PC-3 (cell line): ENCODE measurements around the gene KIAA1614. TPM values are rescaled to one million over a fixed set of nuclear protein-coding genes. Genes with fewer than 3 reads are reported as not detected.

ENCODE experiments used
- ATAC-seq: fragments of 200-7000 bp; cut with Tn5 transposase; 2 replicates; pipeline ENCODE4 v1.9.1; 2020; ENCODE audit warnings: mild to moderate bottlenecking, moderate library complexity
- BruUV-seq: library from RNA; stranded (reverse); fragments of 400-500 nt; replicated peaks from 2 replicates; lab custom pipeline; 2021; lab: Mats Ljungman, UMichigan
- CTCF ChIA-PET: fragments of 300-600 bp; sonication (Branson Sonifier 250); formaldehyde crosslinking; loops from one replicate; lab custom pipeline; 2022; ENCODE audit warnings: antibody characterized with exemption; lab: Charles Lee
- POLR2A ChIA-PET: fragments of 300-600 bp; sonication (Branson Sonifier 250); formaldehyde crosslinking; loops from one replicate; lab custom pipeline; 2022; ENCODE audit warnings: antibody characterized with exemption; ENCODE audit not compliant: unreplicated experiment; lab: Charles Lee
- DNase-seq: peaks from one replicate; pipeline ENCODE4 v3.0.0-alpha.2; 2015
- H2AFZ ChIP-seq: fragments of 300-600 bp; sonication (generic); 2 replicates; pipeline ENCODE4 v1.6.0; 2016; ENCODE audit warnings: antibody characterized with exemption, low read length
- H3F3A ChIP-seq: fragments of 300-600 bp; sonication (generic); one replicate; pipeline ENCODE4 v1.6.0; 2017; ENCODE audit warnings: antibody characterized with exemption, low read length, control low read depth, mild to moderate bottlenecking; ENCODE audit not compliant: unreplicated experiment
- H3K27ac ChIP-seq: fragments of 300-600 bp; sonication (generic); 2 replicates; pipeline ENCODE4 v1.5.1; 2016; ENCODE audit warnings: mild to moderate bottlenecking, low read length
- H3K27me3 ChIP-seq: fragments of 300-600 bp; sonication (generic); 2 replicates; pipeline ENCODE4 v1.6.1; 2016; ENCODE audit warnings: low read length, mixed read lengths
- H3K36me3 ChIP-seq: fragments of 300-600 bp; sonication (generic); 2 replicates; pipeline ENCODE4 v1.6.1; 2016; ENCODE audit warnings: low read depth, mixed run types, low read length, mixed read lengths
- H3K4me1 ChIP-seq: fragments of 300-600 bp; sonication (generic); 2 replicates; pipeline ENCODE4 v1.5.1; 2016; ENCODE audit warnings: low read length; ENCODE audit not compliant: insufficient read depth
- H3K4me2 ChIP-seq: fragments of 300-600 bp; sonication (generic); 2 replicates; pipeline ENCODE4 v1.6.0; 2016; ENCODE audit warnings: low read length
- H3K4me3 ChIP-seq: fragments of 300-600 bp; sonication (generic); 2 replicates; pipeline ENCODE4 v1.5.1; 2016; ENCODE audit warnings: mild to moderate bottlenecking, low read length, mixed read lengths
- H3K79me2 ChIP-seq: fragments of 300-600 bp; sonication (generic); 2 replicates; pipeline ENCODE4 v1.6.1; 2017; ENCODE audit warnings: low read length, mixed read lengths
- H3K9ac ChIP-seq: fragments of 300-600 bp; sonication (generic); 2 replicates; pipeline ENCODE4 v1.6.0; 2016; ENCODE audit warnings: mild to moderate bottlenecking, low read length
- H3K9me2 ChIP-seq: fragments of 300-600 bp; sonication (generic); replicated peaks from 2 replicates; pipeline ENCODE4 v1.6.1; 2016; ENCODE audit warnings: mixed run types, low read length, mixed read lengths
- H3K9me3 ChIP-seq: fragments of 300-600 bp; sonication (generic); 2 replicates; pipeline ENCODE4 v1.6.1; 2016; ENCODE audit warnings: low read length, mixed read lengths
- H4K20me1 ChIP-seq: fragments of 300-600 bp; sonication (generic); 2 replicates; pipeline ENCODE4 v1.6.1; 2016; ENCODE audit warnings: low read length, mixed read lengths
- EZH2 ChIP-seq: fragments of 300-600 bp; sonication (generic); IDR thresholded peaks from one replicate; pipeline ENCODE4 v1.6.1; 2017; ENCODE audit warnings: antibody characterized with exemption, mild to moderate bottlenecking, low read length; ENCODE audit not compliant: unreplicated experiment
- EZH2phosphoT487 ChIP-seq: fragments of 300-600 bp; sonication (generic); IDR thresholded peaks from 2 replicates; pipeline ENCODE4 v1.6.1; 2018; ENCODE audit warnings: mild to moderate bottlenecking, antibody characterized with exemption, low read length, borderline replicate concordance
- intact Hi-C: fragments of 100-400 bp; cut with micrococcal nuclease; formaldehyde crosslinking; loops from 2 replicates; pipeline ENCODE4 v1.9.0; 2023
- total RNA-seq: library from RNA; depleted of rRNA; stranded (reverse); fragments of >200 nt; gene quantifications from 2 replicates; pipeline ENCODE4 v1.2.3, GENCODE V29; 2014
- TF ChIP-seq, protein P1 (sequence below): fragments of 300-600 bp; sonication (generic); conservative IDR thresholded peaks from 2 replicates; pipeline ENCODE4 v1.5.1; 2017; ENCODE audit warnings: antibody characterized with exemption, low read depth, mild to moderate bottlenecking, low read length

The KIAA1614 gene
- total RNA-seq, 1 experiment from 2014 or later, result not detected

DNA sequence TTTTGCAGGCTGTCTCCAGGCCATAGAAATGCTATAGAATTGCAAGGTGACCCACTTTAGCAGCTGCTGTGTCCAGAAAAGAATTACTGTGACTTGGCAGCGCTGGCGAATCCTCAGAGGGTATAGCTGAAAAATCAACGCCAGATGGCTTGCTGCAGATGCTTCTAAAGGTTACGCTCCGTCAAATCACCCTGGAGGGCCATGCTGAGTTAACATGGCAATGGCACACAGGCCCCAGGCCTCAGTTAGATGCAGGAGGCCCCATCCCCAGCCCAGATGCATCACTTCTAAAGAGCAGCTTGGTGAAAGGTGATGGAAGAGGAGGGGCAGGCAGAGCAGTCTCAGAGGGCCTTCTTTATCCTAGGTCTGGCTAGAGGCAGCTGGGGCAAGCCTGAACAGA, 18.0 kb downstream of the KIAA1614 start:
- Histone ChIP-seq H3K9me2 (no peaks in the 10 kb centered on the region), H3K4me2 (no peak overlapping the region), H3K9ac (no peak overlapping the region), H2AFZ (no peak overlapping the region), H3K27ac (no peak overlapping the region), H3K9me3 (no peaks in the 10 kb centered on the region), H3K36me3 (no peaks in the 10 kb centered on the region), H4K20me1 (no peaks in the 10 kb centered on the region), H3K4me1 (no peaks in the 10 kb centered on the region), H3K27me3 (no peaks in the 10 kb centered on the region), H3F3A (no peaks in the 10 kb centered on the region), H3K4me3 (no peak overlapping the region), H3K79me2 (no peaks in the 10 kb centered on the region)
- TF ChIP-seq EZH2phosphoT487, result no peak
- CTCF ChIA-PET, result no interaction called here
- POLR2A ChIA-PET, result no interaction called here
- no TSS peak for BruUV-seq
- ATAC-seq (no peak), DNase-seq (no peak)
- intact Hi-C loops, result no loop called here

DNA sequence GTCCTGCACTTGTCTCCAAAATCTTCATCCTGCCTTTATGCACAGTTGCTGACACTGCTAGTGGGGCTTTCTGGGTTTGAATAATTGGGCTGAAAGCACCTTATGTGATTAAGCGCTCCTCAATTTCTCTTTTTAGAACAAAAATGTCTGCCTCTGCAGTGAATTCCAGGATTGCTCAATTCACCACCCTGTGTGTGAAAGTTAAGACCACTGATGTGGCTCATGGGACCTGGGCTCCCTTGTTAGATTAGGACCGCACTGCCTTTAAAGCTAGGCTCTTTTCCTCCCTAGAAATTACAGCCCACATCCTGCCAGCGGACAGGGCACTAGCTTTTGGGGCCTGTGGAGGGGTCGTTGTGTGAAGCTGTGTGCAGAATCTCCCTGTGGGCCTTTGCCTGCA, 18.8 kb downstream of the KIAA1614 start:
- intact Hi-C loops, result no loop called here
- Histone ChIP-seq H2AFZ (no peak overlapping the region), H3K9ac (no peak overlapping the region), H3K4me2 (no peak overlapping the region), H3K4me1 (no peaks in the 10 kb centered on the region), H3K27me3 (no peaks in the 10 kb centered on the region), H3K36me3 (no peaks in the 10 kb centered on the region), H3F3A (no peaks in the 10 kb centered on the region), H3K9me2 (no peaks in the 10 kb centered on the region), H3K27ac (no peak overlapping the region), H3K4me3 (no peak overlapping the region), H3K9me3 (no peaks in the 10 kb centered on the region), H3K79me2 (no peaks in the 10 kb centered on the region), H4K20me1 (no peaks in the 10 kb centered on the region)
- ATAC-seq (no peak), DNase-seq (no peak)
- no peak for TF ChIP-seq EZH2phosphoT487
- TF ChIP-seq EZH2, result no peak
- TF ChIP-seq, protein P1, sequence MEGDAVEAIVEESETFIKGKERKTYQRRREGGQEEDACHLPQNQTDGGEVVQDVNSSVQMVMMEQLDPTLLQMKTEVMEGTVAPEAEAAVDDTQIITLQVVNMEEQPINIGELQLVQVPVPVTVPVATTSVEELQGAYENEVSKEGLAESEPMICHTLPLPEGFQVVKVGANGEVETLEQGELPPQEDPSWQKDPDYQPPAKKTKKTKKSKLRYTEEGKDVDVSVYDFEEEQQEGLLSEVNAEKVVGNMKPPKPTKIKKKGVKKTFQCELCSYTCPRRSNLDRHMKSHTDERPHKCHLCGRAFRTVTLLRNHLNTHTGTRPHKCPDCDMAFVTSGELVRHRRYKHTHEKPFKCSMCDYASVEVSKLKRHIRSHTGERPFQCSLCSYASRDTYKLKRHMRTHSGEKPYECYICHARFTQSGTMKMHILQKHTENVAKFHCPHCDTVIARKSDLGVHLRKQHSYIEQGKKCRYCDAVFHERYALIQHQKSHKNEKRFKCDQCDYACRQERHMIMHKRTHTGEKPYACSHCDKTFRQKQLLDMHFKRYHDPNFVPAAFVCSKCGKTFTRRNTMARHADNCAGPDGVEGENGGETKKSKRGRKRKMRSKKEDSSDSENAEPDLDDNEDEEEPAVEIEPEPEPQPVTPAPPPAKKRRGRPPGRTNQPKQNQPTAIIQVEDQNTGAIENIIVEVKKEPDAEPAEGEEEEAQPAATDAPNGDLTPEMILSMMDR, result no peak
- no TSS peak for BruUV-seq
- ChIA-PET CTCF (no interaction called here), POLR2A (no interaction called here)

DNA sequence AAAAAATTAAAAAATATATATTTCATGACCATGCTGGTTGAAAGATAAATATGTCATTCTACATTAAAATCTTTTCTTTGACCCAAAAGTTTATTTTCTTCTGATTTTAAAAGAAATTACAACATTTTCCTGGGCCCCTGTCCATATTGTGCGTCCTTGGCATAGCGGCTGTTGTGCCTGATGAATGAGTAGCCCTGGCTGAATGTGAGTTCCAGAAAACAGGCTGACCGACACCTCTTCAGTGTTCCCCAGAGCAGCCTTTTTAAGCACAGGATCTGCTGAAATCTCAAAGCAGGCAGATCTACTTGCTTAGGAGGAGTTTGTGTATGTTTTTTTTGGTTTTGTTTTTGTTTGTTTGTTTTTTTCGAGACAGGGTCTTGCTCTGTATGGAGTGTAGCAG, 19.7 kb downstream of the KIAA1614 start:
- H3K9me2 ChIP-seq, result no peaks in the 10 kb centered on the region
- H3K27ac ChIP-seq, result no peak overlapping the region
- H4K20me1 ChIP-seq, result no peaks in the 10 kb centered on the region
- no peak overlapping the region for H2AFZ ChIP-seq
- no peak overlapping the region for H3K4me3 ChIP-seq
- TF ChIP-seq EZH2, result no peak
- no peak for TF ChIP-seq EZH2phosphoT487
- TF ChIP-seq, protein P1, result no peak
- H3F3A ChIP-seq, result no peaks in the 10 kb centered on the region
- no peak overlapping the region for H3K4me2 ChIP-seq
- no peaks in the 10 kb centered on the region for H3K36me3 ChIP-seq
- H3K27me3 ChIP-seq, result no peaks in the 10 kb centered on the region
- intact Hi-C loops, result no loop called here
- H3K9ac ChIP-seq, result no peak overlapping the region
- no peaks in the 10 kb centered on the region for H3K9me3 ChIP-seq
- no peaks in the 10 kb centered on the region for H3K4me1 ChIP-seq
- no peaks in the 10 kb centered on the region for H3K79me2 ChIP-seq
- BruUV-seq, result no TSS peak
- CTCF ChIA-PET, result no interaction called here
- DNase-seq (no peak), ATAC-seq (no peak)
- POLR2A ChIA-PET, result no interaction called here
